HG02981 (cell line): ENCODE data around the gene ASPSCR1.

Experiments used
- ATAC-seq: cut with Tn5 transposase; IDR thresholded peaks from one replicate; pipeline ENCODE4 v1.9.1; 2021; ENCODE audit warnings: mild to moderate bottlenecking, moderate library complexity; ENCODE audit not compliant: unreplicated experiment

The ASPSCR1 gene

DNA sequence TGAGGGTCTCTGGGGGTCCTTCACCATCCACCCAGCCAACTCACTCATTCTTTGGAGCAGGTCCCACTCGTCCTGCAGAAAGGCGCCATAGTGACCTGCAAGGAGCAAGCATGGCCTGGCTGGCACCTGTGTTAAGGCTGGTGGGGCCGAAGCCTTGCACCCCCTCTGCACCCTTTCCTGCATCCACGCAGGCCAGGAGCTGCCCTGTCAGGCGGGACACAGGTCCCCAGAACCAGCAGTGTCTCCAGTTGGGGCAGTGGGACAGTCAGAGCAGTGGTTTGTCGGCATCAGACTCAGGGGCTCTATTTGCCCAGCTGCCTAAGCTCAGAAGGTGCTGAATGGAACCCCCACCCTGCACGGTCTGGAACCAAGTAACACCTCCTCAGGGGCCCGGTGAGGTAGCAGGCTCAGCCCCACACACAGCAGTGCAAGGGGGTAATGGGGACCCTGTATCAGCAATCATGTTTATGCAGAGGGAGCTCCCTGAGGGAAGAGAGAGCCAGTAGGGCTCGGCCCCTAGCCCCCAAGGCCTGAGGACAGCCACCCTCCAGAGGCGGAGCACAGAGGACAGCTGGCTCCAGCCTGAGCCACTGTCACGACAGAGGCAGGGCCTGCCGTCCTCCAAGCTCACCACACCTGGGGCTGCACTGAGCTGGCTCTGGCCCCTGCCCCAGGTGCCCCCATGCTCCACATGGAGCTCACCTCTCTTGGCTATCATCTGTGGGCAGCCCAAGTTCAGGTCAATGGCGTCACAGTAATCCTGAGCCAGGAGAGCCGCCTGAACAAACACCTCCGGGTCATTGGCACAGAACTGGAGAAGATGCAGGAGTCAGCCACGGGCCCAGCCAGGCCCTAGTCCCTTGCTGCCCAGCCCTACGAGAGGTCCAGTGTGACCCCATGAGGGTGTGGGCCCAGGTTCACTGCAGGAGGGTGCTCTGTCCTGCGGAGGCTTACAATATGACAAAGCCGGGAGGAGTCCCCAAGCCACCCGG, 86.3 kb downstream of the ASPSCR1 start:
- ATAC-seq = no peak

DNA sequence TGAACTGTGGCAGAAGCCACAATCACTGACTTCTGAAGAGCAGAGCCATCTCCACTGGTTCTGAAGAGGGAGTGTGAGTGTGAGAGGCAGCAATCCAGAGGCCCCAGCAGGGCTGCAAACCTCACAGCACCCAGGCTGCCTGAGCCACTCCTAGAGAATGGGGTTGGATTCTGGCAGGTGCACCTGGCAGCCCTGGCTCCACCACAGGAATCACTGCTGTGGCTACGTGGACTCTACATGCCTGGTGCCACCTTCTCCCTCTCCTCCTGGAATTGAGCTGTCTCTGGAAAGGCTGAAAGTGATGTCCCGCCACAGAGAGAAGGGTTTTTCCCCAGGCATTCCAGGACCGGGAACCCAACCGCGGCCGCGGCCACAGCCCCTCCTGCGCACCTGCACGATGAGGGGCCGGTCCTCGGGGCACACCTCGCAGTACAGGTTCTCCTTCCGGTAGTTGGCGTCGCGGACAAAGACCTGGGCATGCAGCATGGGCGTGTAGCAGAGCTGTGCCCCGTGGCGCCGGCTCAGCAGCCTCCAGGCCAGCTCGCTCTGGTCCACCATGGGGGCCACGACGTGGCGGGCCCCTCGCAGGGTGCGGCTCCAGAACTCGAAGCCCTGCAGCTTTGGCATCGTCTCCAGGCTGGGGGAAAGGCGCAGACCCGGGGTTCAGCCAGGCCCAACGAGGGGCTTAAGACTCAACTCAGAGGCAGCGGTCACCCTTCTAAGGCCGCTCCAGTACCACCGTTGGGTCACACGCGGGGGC, 87.2 kb downstream of the ASPSCR1 start:
- no peak for ATAC-seq

DNA sequence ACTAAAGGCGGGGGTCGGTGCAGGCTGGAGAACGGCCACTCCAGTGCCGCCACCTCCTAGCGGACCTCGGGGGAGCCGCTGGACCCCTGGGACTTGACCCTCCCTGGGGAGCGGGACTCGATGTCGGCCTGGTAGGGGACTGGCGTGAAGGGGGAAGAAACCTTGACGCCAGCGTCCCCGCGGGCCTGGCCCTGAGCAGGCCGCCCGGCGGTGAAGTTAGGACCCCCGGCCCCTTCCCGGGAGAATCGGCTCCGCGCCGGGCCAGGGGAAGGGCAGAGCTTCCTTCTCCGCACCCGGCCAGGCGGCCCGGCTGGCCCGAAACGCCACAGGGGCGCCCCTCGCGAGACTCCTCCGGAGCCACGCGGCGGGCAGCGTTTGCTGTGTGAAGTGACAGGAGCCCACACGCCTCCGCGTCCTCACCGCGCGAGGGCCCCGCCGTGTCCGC, 87.8 kb downstream of the ASPSCR1 start:
- ATAC-seq = peak; percentile 30

DNA sequence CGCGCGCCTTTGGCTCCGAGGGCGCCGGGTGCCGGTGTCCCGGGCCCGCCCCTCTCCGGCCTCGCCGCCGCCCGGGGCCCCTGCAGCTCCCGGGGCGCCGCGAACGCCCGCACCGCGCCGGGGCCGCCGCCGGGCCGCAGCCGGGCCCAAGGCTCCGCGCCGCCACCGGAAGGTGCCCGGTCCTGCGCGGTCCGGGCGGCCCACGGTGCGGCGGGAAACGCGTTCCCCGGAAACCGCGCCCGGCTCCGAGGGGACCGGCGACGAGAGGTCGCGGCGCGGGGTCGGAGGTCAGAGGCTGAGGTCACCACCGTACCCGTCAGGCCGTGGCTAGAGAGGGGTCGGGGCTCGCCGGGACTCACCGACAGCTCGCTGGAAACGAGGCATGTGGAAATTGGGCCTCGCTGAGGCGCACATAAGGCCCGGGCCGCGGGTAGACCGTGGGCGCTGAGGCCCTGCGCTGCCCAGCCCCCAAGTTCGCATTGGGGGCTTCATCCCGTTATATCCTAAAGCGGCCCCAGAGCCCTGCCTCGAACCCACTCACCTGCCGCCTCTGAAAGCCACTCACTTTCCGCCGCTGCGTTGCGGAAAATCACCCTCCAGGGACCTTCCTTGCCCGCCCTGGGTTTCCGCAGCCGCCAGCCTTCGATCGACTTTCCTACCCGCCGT, 88.3 kb downstream of the ASPSCR1 start, which contains the start of gene DUS1L:
DUS1L (minus strand) TSS at position 167 of the 666 bp plus-strand sequence. CDS start 745 bp downstream, outside the sequence.
- peak; percentile 68 for ATAC-seq
